GOT3 (cell line): Measurements from ENCODE around the gene RAB28.
"Not testable (repeated sequence)": the region's sequence is repeated elsewhere in the genome, so short reads cannot be mapped to it uniquely, and the experiment has no call there.

ENCODE experiments used
- DNase-seq: peaks from one replicate; lab custom pipeline; 2025; ENCODE audit warnings: mixed read lengths; lab: John Stamatoyannopoulos, UW

Gene RAB28

GRCh38 chr4:13445841-13446790 is 38.0 kb downstream of the RAB28 start:
- no peak for DNase-seq

GRCh38 chr4:13441506-13441905 is 42.6 kb downstream of the RAB28 start:
- DNase-seq, result no peak

GRCh38 chr4:13436962-13437361 is 47.2 kb downstream of the RAB28 start:
- DNase-seq, result no peak

- no peak for DNase-seq
Measured at GRCh38 chr4:13432453-13432852, 51.7 kb downstream of the RAB28 start.

- DNase-seq, result no peak
Measured at GRCh38 chr4:13430834-13431568, 53.1 kb downstream of the RAB28 start.

- DNase-seq, result no peak
Measured at GRCh38 chr4:13427599-13428325, 56.4 kb downstream of the RAB28 start.

GRCh38 chr4:13415068-13415785 is 68.9 kb downstream of the RAB28 start:
- DNase-seq, result no peak

GRCh38 chr4:13413729-13414437 is 70.3 kb downstream of the RAB28 start:
- DNase-seq, result no peak

- no peak for DNase-seq
Measured at GRCh38 chr4:13411942-13412341, 72.2 kb downstream of the RAB28 start.

GRCh38 chr4:13409324-13409723 is 74.8 kb downstream of the RAB28 start:
- no peak for DNase-seq

- not testable (repeated sequence) for DNase-seq
Measured at GRCh38 chr4:13406156-13406555, 78.0 kb downstream of the RAB28 start.

- DNase-seq, result no peak
Measured at GRCh38 chr4:13403833-13404232, 80.3 kb downstream of the RAB28 start.

- DNase-seq, result no peak
Measured at GRCh38 chr4:13403326-13403725, 80.8 kb downstream of the RAB28 start.

GRCh38 chr4:13399257-13399656 is 84.9 kb downstream of the RAB28 start:
- no peak for DNase-seq

GRCh38 chr4:13396161-13396560 is 88.0 kb downstream of the RAB28 start:
- no peak for DNase-seq

- not testable (repeated sequence) for DNase-seq
Measured at GRCh38 chr4:13389901-13390300, 94.2 kb downstream of the RAB28 start.

GRCh38 chr4:13386405-13387107 is 97.6 kb downstream of the RAB28 start:
- no peak for DNase-seq

GRCh38 chr4:13384055-13384454 is 100.1 kb downstream of the RAB28 start:
- DNase-seq, result no peak

- DNase-seq, result no peak
Measured at GRCh38 chr4:13378973-13379759, 105.0 kb downstream of the RAB28 start.

GRCh38 chr4:13371048-13371447 is 113.1 kb downstream of the RAB28 start:
- no peak for DNase-seq
